Activated T-helper 1 cell treated with anti-CD3 and anti-CD28 coated beads, Interleukin-12 subunit alpha, Interleukin-12 subunit beta, Interleukin-2, Interleukin-4 antibody, amounts not matched to agents 30 ng/mL and 10 ng/mL and 1 ng/mL, durations not matched to agents 14 hours and 24 hours and 36 hours (primary cell): ENCODE results near the gene MCIDAS. TPM values are rescaled to one million over a fixed set of nuclear protein-coding genes. Genes with fewer than 3 reads are reported as not detected.

Experiments used
- DNase-seq: peaks from one replicate; pipeline ENCODE4 v3.0.0; 2021; ENCODE audit warnings: low spot score
- H3K27ac Mint-ChIP-seq: one replicate; pipeline ENCODE4 v1.8.0; 2021; ENCODE audit warnings: mild to moderate bottlenecking, mixed read lengths
- H3K27me3 Mint-ChIP-seq: one replicate; pipeline ENCODE4 v1.8.0; 2022; ENCODE audit warnings: mild to moderate bottlenecking, moderate library complexity, mixed read lengths; ENCODE audit not compliant: insufficient read depth
- H3K36me3 Mint-ChIP-seq: one replicate; pipeline ENCODE4 v1.8.0; 2021; ENCODE audit warnings: low read depth, mixed read lengths
- H3K4me1 Mint-ChIP-seq: one replicate; pipeline ENCODE4 v1.8.0; 2021; ENCODE audit warnings: low read depth, mixed read lengths
- H3K4me3 Mint-ChIP-seq: one replicate; pipeline ENCODE4 v1.8.0; 2021; ENCODE audit warnings: mild to moderate bottlenecking, moderate library complexity, mixed read lengths
- H3K9me3 Mint-ChIP-seq: one replicate; pipeline ENCODE4 v1.8.0; 2021; ENCODE audit warnings: mixed read lengths
- intact Hi-C: fragments of 100-400 bp; cut with micrococcal nuclease; formaldehyde crosslinking; loops from one replicate; pipeline ENCODE4 v1.15.1; 2024
- total RNA-seq: library from RNA; stranded (reverse); gene quantifications from 2 replicates; pipeline ENCODE4 v1.2.3, GENCODE V29; 2022

The MCIDAS gene
- 0.10 TPM in 1 of 2 replicates, not detected in the other for total RNA-seq

DNA sequence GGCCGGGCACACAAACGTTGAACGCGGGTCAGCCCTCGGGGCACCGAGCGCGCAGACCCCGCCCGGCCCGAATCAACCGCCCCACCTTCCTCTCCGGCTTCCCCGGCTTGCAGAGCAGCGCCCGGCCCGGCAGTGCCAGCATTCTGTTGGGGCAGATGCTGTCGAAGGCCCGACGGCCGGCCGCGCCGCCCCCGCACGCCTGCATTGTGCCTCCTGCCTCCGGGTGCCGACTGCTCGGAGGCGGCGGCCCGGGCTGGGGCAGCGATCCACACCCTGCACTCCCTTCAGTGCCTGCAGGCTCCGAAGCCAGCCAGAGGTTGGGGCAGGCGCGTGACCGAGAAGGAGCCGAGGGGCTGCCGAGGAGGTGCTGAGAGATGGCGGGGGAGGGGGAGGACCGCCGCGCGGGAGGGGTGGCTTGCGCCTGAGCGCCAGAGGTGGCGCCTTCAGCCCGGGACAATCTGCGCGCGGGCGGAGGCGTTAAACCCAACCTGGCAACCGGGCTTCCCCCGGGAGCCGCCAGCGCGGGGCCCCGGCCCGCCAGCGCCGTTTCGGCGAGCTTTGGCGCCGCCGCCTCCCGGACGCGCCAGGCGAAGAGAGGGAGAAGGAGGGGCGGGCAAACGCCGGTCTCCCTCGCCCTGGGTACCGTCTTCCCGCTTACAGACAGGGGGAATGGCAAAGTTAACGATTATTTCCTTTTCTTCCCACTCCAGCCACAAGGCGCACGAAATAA lies at the start of gene MCIDAS:
TSS of gene MCIDAS (minus strand) at position 382 of the 730 bp plus-strand sequence. CDS start at position 205, 177 bp downstream.
- Mint-ChIP-seq H3K4me1 (peaks cover 63% of the 10 kb centered on the region), H3K36me3 (no peaks in the 10 kb centered on the region), H3K27me3 (peaks cover 89% of the 10 kb centered on the region), H3K27ac (peak within 1 kb of the TSS; percentile 65), H3K4me3 (peak within 1 kb of the TSS; percentile 68), H3K9me3 (peaks cover 4% of the 10 kb centered on the region)
- intact Hi-C loops, result loop anchor here (1.0 to 10.0 kb wide), 4 partner anchors 54 to 1742 kb away; partner anchors contain the start of genes ARL15, CDC20B and FST
- no peak for DNase-seq

DNA sequence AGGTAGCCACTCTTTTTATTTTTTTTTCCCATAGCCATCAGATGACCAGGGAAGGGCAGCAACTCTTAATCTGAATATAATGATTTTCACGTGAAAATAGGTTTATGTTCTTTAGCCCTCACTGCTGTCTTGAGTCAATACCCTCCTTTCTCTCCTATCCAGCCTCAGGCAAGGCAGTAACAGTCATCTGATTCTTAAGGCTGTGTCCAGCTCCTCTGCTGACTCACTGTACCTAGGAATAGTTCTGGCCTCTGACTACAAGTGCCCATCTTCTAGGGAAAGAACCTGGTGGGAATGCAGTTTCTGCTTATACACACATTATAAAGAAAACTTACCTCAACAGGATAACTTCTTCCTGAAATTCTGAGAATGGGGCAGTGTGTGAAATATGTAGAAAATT lies 49.7 kb upstream of the MCIDAS start:
- peaks cover 39% of the 10 kb centered on the region for H3K36me3 Mint-ChIP-seq
- no peaks in the 10 kb centered on the region for H3K27me3 Mint-ChIP-seq
- no peaks in the 10 kb centered on the region for H3K4me1 Mint-ChIP-seq
- no peaks in the 10 kb centered on the region for H3K9me3 Mint-ChIP-seq
- intact Hi-C loops, result no loop called here
- no peak for DNase-seq
- H3K27ac Mint-ChIP-seq, result no peak overlapping the region
- H3K4me3 Mint-ChIP-seq, result no peak overlapping the region

DNA sequence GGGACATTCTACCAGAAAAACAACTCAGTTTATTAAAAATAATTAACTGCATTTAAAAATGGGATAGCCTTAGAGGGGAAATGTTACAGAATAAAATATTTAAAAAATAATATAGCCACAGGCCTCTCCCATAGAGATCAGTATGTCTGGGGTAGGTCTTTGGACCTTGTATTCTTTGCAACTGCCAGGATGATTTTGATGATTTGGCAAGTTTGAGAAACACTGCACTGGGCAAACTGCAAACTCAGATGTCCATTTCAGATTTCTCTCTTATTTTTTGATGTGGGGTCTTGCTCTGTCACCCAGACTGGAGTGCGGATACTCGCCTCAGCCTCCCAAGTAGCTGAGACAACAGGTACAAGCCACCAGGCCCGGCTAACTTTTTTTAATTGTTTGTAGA lies 31.2 kb upstream of the MCIDAS start:
- intact Hi-C loops, result no loop called here
- H3K4me1 Mint-ChIP-seq, result no peaks in the 10 kb centered on the region
- H3K27ac Mint-ChIP-seq, result no peak overlapping the region

DNA sequence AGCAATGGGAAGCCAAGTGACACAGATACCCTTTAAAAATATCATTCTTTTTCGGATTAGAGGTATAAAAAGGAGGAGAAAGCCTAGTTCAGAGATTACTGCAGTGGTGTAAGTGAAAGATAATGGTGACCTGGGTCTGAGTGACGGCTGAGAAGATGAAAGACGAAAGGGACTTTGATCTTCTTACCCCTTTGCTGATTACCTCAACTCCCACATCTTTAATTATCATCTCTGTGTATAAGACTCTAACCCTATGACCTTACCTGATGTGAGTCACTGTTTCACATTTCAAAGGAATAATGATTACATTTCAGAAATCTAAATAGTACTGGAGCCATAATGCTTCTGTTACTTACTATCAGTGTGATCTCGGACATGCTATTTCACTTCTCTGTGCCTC lies 27.7 kb upstream of the MCIDAS start:
- no peaks in the 10 kb centered on the region for H3K9me3 Mint-ChIP-seq
- no peaks in the 10 kb centered on the region for H3K4me1 Mint-ChIP-seq
- no peak for DNase-seq
- H3K27me3 Mint-ChIP-seq, result peaks cover 3% of the 10 kb centered on the region
- no peak overlapping the region for H3K4me3 Mint-ChIP-seq
- intact Hi-C loops, result no loop called here
- H3K27ac Mint-ChIP-seq, result no peak overlapping the region
- H3K36me3 Mint-ChIP-seq, result peaks cover 19% of the 10 kb centered on the region

More for the DNA sequence above, 31.2 kb upstream of the MCIDAS start:
- DNase-seq, result no peak
- peaks cover 33% of the 10 kb centered on the region for H3K36me3 Mint-ChIP-seq
- no peak overlapping the region for H3K4me3 Mint-ChIP-seq
- H3K9me3 Mint-ChIP-seq, result no peaks in the 10 kb centered on the region
- H3K27me3 Mint-ChIP-seq, result no peaks in the 10 kb centered on the region

DNA sequence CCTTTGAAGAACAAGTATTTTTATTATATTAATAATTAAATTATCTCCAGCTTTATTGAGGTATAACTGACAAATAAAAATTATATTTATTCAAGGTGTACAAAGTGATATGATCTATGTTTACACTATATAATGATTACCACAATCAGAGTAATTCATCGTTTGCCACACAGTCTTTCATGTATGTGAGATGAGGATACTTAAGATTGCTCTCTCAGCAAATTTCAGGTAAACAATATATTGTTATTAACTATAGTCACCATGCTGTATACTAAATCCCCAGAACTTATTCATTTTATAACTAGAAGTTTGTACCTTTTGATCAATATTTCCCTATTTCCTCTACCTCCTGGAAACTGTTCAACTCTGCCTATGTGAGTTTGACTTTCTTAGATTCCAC lies 22.9 kb upstream of the MCIDAS start:
- no peak overlapping the region for H3K27ac Mint-ChIP-seq
- DNase-seq, result no peak
- H3K4me3 Mint-ChIP-seq, result no peak overlapping the region
- no peaks in the 10 kb centered on the region for H3K4me1 Mint-ChIP-seq
- peaks cover 19% of the 10 kb centered on the region for H3K9me3 Mint-ChIP-seq
- intact Hi-C loops, result no loop called here
- peaks cover under 1% of the 10 kb centered on the region for H3K36me3 Mint-ChIP-seq
- peaks cover 13% of the 10 kb centered on the region for H3K27me3 Mint-ChIP-seq

DNA sequence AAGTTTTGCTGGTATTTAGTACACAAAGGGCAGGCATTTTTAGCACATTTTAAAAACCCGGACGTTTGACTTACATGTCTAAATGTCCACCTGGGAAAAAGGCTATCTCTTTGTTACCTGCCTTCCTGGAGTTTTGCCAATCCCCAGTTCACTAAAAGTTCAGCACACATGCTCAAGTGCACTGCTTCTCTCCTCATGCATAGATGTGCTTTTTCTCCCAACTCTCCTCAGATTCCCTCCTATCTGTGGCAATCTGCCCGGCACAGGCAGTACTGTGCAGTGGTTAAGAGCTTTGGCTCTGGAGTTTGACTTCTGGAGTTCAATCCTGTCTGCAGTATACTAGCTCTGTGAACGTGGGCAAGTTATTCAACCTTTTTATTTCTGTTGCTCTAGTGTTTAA lies 14.6 kb upstream of the MCIDAS start:
- intact Hi-C loops, result no loop called here
- Mint-ChIP-seq H3K4me1 (no peaks in the 10 kb centered on the region), H3K4me3 (no peak overlapping the region), H3K9me3 (peaks cover 6% of the 10 kb centered on the region), H3K36me3 (no peaks in the 10 kb centered on the region), H3K27me3 (peaks cover 43% of the 10 kb centered on the region), H3K27ac (no peak overlapping the region)
- no peak for DNase-seq

DNA sequence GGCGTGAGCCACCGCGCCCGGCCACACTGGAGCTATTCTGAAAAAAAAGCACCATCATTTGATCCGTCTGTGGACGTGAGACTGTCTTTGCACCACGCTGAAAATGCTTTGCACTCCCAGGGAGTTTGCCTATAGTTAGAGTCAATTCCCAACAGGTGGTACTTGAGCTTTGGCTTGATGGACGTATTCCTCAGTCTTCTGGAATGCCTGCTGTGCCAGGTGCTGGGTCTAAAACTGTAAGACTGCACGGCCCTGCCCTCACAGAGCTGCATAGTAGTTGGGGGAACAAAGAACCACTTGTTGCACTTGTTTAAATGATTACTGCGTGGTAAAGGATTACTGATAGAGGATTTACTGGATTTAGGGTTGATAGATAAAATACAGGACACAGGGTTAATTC lies 9.7 kb upstream of the MCIDAS start:
- Mint-ChIP-seq H3K27ac (no peak overlapping the region), H3K9me3 (no peaks in the 10 kb centered on the region), H3K4me1 (peaks cover 18% of the 10 kb centered on the region), H3K36me3 (no peaks in the 10 kb centered on the region), H3K4me3 (no peak overlapping the region), H3K27me3 (peaks cover 64% of the 10 kb centered on the region)
- intact Hi-C loops, result no loop called here
- no peak for DNase-seq

DNA sequence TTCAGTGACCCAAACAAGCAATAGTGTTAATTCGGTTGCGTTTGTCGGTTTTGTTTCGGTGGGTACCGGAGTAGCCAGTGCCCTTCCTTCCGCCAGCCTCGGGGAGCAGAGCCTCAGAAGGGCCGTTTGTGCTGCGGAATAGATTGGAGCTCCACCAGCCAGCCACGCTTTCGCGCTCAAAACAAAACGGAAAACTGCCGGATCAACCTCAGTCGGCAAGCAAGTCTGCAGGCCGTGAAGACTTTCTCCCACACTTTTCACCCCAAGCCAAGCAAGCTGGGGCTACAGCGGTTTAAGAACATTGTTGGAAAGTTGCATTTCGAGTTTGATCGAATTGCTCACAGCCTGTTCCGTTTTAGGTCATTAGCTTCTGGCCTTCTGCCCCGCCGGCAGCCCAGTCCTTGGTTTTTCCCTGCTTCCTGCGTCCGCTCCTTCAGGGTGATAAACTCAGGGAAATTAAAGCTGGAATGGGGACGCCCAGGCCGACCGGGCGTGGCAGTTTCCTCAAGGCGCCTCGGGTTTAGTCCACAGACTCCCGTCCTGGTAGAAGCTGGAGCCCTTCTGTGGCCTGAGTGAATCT lies 7.1 kb upstream of the MCIDAS start:
- H3K36me3 Mint-ChIP-seq, result no peaks in the 10 kb centered on the region
- H3K4me3 Mint-ChIP-seq, result peak overlapping the region; percentile 82
- DNase-seq, result no peak
- peaks cover 42% of the 10 kb centered on the region for H3K4me1 Mint-ChIP-seq
- intact Hi-C loops, result no loop called here
- peak overlapping the region; percentile 61 for H3K27ac Mint-ChIP-seq
- no peaks in the 10 kb centered on the region for H3K9me3 Mint-ChIP-seq
- H3K27me3 Mint-ChIP-seq, result peaks cover 78% of the 10 kb centered on the region

DNA sequence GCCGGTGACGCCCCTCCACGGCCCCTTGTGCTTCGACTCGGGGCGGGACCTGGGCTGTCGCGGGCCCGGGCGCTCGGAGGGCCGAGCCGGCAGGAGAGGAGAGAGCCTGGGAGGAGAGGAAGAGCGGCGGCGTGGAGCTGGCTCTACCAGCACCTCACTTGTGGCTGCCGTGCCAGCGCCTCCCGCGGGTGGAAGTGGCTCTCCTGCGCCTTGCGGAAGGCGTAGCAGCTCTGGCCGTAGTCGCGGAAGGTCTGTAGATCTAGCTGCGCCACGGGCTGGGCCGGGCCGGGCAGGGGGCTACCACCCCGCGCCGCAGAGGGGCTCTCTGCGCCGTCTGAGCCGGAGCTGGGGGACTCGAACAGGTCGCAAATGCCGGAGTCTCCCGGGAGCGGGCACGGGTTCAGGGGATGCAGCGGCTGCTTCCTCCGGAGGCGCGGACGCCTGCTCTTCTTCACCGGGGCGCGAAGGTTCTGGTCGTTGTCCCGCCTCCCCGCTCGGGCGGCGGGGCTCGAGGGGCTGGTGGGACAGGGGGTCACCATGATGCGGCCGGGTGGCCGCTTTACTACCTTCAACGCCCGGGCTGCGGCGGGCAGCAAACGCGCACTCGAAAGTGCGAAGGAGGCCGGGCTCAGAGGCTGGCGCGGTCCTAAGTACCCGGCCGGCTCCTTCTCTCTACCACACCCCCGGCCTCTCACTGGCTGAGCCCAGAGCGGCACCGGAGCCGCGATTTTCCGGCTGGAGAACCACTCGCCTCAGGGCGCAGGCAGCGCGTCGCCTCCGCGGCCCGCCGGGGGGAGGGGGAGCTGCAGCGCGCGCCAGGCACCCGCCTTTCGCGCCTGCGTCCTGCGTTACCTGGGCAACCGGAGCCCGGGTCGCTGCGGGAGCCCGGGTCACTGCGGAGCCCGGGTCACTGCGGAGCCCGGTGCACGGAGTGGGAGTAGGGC lies 6.1 kb upstream of the MCIDAS start, which contains the start of gene CCNO:
TSS of gene CCNO (minus strand) at position 624 of the 944 bp plus-strand sequence. CDS start at position 539, 85 bp downstream.
- intact Hi-C loops, result loop anchor here (1.0 to 2.0 kb wide), 3 partner anchors 14 to 74 kb away; partner anchors contain the start of genes DHX29 and MTREX
- peaks cover 80% of the 10 kb centered on the region for H3K27me3 Mint-ChIP-seq
- H3K4me1 Mint-ChIP-seq, result peaks cover 42% of the 10 kb centered on the region
- H3K4me3 Mint-ChIP-seq, result peak within 1 kb of the TSS; percentile 83
- DNase-seq, result peak; percentile 58
- H3K9me3 Mint-ChIP-seq, result no peaks in the 10 kb centered on the region
- peak within 1 kb of the TSS; percentile 61 for H3K27ac Mint-ChIP-seq
- H3K36me3 Mint-ChIP-seq, result no peaks in the 10 kb centered on the region

DNA sequence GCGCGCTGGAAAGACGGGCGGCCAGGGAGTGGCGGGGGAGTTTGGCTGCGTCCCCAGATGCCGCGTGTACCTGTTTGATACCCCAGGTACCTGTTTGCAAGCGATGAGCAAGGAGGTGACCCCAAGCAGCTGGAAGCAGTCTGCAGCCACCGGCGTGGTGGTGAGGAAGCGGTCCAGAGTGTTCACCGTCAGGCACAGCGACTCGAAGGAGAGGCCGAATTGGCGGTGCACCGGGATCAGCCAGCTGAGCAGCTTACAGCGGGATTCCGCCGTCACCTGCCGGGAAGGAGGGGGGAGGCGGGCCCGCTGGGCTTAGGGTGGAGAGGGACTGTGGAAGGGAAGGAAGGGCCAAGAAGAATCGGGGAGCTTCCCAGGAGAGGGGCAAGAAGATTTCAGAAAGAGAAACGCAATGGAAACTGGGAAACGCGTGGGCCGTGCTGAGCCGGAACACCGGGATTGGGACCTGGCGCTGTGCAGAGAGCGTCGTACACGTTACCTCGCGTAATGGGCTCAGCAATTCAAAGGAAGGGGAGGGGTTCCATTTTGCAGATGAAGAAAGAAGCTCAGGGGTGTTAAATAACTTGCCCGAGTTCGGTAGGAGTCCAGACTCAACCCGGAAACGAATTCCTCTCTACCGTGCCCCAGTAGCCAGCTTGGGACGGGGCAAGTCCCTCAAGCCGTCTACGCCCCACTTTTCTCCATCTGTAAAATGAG lies 5.3 kb upstream of the MCIDAS start:
- peaks cover 50% of the 10 kb centered on the region for H3K4me1 Mint-ChIP-seq
- H3K4me3 Mint-ChIP-seq, result peak overlapping the region; percentile 83
- H3K36me3 Mint-ChIP-seq, result no peaks in the 10 kb centered on the region
- H3K9me3 Mint-ChIP-seq, result no peaks in the 10 kb centered on the region
- DNase-seq, result no peak
- intact Hi-C loops, result loop anchor here (2.0 kb wide), 2 partner anchors 14 to 74 kb away; partner anchors contain the start of genes DHX29 and MTREX
- peaks cover 82% of the 10 kb centered on the region for H3K27me3 Mint-ChIP-seq
- H3K27ac Mint-ChIP-seq, result peak overlapping the region; percentile 44

DNA sequence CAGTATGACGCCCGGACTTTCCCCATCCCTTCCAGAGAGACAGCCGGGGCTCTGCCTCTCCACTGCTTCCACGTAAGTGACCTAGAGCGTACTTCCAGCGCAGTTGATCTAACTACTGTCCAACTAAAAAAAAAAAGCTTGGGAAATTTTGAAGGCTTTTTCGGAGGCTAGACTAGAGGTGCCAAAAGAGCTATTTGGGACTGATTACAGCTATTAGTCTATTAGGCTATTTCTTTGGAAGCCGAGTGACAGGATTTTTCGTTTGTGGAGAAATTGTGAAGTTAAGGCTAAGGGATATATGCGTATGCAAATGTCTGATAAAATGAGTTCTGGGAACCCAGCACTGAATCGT lies 4.8 kb upstream of the MCIDAS start:
- H3K27me3 Mint-ChIP-seq, result peaks cover 81% of the 10 kb centered on the region
- peak overlapping the region; percentile 83 for H3K4me3 Mint-ChIP-seq
- no peaks in the 10 kb centered on the region for H3K9me3 Mint-ChIP-seq
- H3K36me3 Mint-ChIP-seq, result no peaks in the 10 kb centered on the region
- H3K27ac Mint-ChIP-seq, result peak overlapping the region; percentile 44
- H3K4me1 Mint-ChIP-seq, result peaks cover 50% of the 10 kb centered on the region
- intact Hi-C loops, result loop anchor here (1.0 to 2.0 kb wide), 3 partner anchors 9 to 75 kb away; partner anchors contain the start of genes DHX29 and MTREX
- DNase-seq, result no peak
